ENCODE measurements around the gene OSBPL7. TPM values are rescaled to one million over a fixed set of nuclear protein-coding genes. Genes with fewer than 3 reads are reported as not detected.

Gene OSBPL7
- total and polyA plus RNA-seq, 9 donors, result 7.1 to 18.7 (median 10.2) TPM

DNA sequence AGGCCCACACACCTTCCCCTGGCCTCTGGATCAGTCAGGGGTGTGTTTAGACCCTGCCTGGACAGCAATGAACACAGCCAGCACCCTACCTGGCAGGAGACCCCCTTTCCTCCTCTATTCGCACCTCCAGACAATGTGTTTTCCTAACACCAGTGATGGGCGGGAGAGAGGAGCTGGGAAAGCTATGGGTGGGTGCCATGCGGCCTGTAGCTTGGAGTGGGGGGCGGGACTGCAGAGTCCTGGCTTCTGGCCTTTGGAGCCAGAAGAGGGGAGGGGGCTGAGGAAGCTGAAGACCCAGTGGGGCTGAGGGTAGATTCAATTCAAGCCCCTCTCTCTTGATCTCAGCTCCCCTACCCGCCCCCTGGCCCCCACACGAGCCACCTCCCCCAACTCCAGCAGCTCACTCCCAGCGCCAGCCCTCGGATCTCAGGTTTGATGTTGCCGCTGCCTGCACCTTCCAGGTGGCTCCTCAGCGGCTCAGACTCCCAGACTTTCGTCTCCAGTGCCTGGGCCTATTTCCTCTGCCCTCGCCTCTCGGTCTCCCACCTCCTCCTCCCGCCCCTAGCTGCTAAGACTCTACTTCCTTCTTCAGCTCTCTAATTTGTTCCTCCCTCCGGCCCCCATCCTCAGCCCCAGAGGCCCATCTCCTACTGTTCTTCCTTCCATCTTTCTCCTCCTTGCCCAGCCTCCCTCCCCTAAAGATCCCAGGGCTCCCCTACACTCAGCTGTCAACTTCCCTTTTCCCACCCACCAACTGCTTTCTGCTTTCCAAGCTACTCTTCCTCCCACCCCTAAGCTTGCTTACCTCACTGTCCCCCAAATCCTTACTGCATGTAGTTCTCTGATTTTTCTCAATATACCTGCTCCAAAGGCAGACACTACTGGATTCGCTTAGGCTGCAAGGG lies 36.2 kb upstream of the OSBPL7 start:
- H3K36me3 ChIP-seq (ENCODE audit: control insufficient read depth, insufficient read depth, low read length), result no peaks in the 10 kb centered on the region

DNA sequence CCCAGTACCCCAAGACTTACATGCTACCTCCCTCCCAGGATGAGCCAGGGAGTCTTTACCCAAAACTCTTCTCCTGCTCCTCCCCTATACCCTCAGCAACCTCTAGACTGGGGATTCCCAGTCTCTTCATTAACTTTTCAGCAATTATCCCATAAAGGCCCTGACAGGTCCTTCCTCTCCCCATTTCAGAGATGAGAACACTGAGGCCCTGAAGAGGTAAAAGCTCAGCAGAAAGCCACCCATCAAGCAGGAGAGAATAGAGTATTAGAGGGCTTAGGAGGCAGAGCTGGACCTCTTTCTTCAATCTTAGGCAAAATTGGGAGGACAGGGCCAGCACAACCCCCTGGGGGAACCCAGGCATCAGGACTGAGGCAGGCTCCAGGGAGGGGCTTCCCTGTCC lies 35.2 kb upstream of the OSBPL7 start:
- no peak overlapping the region for H3K4me3 ChIP-seq (ENCODE audit: low read length)
- no peaks in the 10 kb centered on the region for H3K9me3 ChIP-seq (replicated peaks; ENCODE audit: control insufficient read depth, low read depth, low read length)
- DNase-seq, result no peak
- H3K36me3 ChIP-seq (ENCODE audit: control insufficient read depth, insufficient read depth, low read length), result no peaks in the 10 kb centered on the region
- H3K27me3 ChIP-seq (ENCODE audit: control insufficient read depth, insufficient read depth, low read length), result peaks cover 81% of the 10 kb centered on the region
- peaks cover 9% of the 10 kb centered on the region for H3K4me1 ChIP-seq (ENCODE audit: control insufficient read depth, insufficient read depth, low read length)
- no peak overlapping the region for H3K27ac ChIP-seq (ENCODE audit: low read length)

More for the DNA sequence above, 36.2 kb upstream of the OSBPL7 start:
- DNase-seq, result no peak
- peaks cover 71% of the 10 kb centered on the region for H3K27me3 ChIP-seq (ENCODE audit: control insufficient read depth, insufficient read depth, low read length)
- 32% methylated on average over 15 of the region's 16 CpGs for WGBS (ENCODE audit: insufficient coverage)
- H3K27ac ChIP-seq (ENCODE audit: low read length), result no peak overlapping the region
- no peaks in the 10 kb centered on the region for H3K9me3 ChIP-seq (replicated peaks; ENCODE audit: control insufficient read depth, low read depth, low read length)
- peaks cover 4% of the 10 kb centered on the region for H3K4me1 ChIP-seq (ENCODE audit: control insufficient read depth, insufficient read depth, low read length)
- H3K4me3 ChIP-seq (ENCODE audit: low read length), result no peak overlapping the region

DNA sequence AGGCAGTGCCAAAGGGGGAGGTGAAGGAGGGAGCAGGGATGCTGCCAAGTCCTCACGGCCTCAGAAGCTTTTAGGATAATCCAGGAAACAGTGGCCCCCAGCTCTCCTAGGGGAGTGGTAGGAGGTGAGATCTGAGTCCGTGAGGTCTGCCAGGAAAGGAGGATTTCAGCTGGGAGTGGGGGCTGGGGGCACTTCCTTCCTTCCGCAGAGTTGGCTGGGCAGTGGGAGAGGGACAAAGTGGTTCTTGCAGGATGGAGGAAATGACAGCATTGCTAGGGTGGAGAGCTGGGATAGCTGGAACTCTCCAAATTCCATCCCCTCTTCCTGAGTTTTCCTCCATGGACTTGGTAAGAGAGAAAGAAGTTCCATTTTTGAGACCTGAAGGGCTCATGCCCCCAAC lies 34.1 kb upstream of the OSBPL7 start:
- no peaks in the 10 kb centered on the region for H3K36me3 ChIP-seq (ENCODE audit: control insufficient read depth, insufficient read depth, low read length)
- peak; percentile 60 for DNase-seq
- 8% methylated on average over 2 of the region's 3 CpGs for WGBS (ENCODE audit: insufficient coverage)
- H3K4me1 ChIP-seq (ENCODE audit: control insufficient read depth, insufficient read depth, low read length), result peaks cover 14% of the 10 kb centered on the region
- H3K9me3 ChIP-seq (replicated peaks; ENCODE audit: control insufficient read depth, low read depth, low read length), result no peaks in the 10 kb centered on the region
- H3K27me3 ChIP-seq (ENCODE audit: control insufficient read depth, insufficient read depth, low read length), result peaks cover 88% of the 10 kb centered on the region
- no peak overlapping the region for H3K4me3 ChIP-seq (ENCODE audit: low read length)
- H3K27ac ChIP-seq (ENCODE audit: low read length), result peak overlapping the region; percentile 51

DNA sequence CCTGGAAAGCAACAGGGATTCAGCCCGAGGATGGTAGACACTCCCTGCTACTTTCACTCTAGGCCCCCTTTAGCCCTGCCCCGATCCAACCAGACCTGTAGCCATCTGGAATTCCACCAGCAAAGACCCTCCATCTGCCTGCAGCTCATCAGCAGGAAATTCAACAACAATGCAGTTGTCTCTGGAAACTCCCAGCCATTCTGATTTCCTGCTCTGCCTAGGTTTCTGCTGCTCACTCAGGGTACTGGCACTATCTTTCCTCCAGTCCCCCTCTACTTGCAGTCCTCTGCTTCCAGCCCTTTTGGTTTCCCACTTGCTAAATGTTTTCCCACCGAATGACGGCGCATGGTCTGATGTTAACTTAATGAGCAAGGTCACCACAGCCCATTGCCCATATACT lies 32.0 kb upstream of the OSBPL7 start:
- no peak overlapping the region for H3K4me3 ChIP-seq (ENCODE audit: low read length)
- 15% methylated on average over 5 of the region's 5 CpGs for WGBS (ENCODE audit: insufficient coverage)
- H3K4me1 ChIP-seq (ENCODE audit: control insufficient read depth, insufficient read depth, low read length), result peaks cover 14% of the 10 kb centered on the region
- no peaks in the 10 kb centered on the region for H3K36me3 ChIP-seq (ENCODE audit: control insufficient read depth, insufficient read depth, low read length)
- no peak for DNase-seq
- peaks cover 92% of the 10 kb centered on the region for H3K27me3 ChIP-seq (ENCODE audit: control insufficient read depth, insufficient read depth, low read length)
- H3K9me3 ChIP-seq (replicated peaks; ENCODE audit: control insufficient read depth, low read depth, low read length), result no peaks in the 10 kb centered on the region
- no peak overlapping the region for H3K27ac ChIP-seq (ENCODE audit: low read length)

DNA sequence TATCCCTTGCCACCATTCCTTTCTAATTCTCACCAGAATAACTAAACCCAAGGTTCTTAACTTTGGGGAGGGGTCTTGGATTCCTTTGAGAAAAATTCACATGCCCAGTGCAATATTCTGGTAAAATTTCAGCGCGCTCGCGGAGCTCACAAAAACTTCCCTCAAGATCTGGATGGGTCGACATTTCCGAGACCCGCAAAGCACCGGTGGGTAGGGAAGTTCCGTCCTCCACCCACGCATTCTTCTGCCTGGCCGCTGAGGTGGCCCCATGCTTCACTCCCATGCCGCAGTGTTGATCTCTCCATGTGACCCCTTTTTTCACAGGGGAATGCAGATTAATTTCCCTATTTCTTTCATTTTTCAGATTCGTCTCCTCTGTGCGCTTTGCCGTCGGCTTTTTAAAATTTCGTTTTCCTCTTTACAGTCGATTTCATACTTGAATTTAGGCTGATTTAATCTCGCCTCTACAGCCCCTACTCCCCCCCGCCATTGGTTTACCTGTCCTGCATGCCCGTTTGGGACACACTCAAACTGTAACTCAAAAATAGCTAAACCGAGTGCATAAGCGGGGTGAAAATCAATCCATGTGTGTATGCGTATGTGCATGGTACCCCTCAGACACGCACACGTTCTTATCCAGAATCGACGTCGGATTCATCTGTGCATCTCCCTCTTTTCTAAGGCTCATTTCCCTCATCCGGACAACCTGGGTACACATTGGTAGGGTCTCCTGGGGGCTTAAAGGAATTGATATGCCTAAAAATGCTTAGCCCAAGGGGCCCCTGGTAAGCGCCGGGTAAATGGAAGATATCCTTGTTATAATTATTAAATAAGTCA lies 30.7 kb upstream of the OSBPL7 start:
- H3K27me3 ChIP-seq (ENCODE audit: control insufficient read depth, insufficient read depth, low read length), result peaks cover 97% of the 10 kb centered on the region
- peaks cover 14% of the 10 kb centered on the region for H3K4me1 ChIP-seq (ENCODE audit: control insufficient read depth, insufficient read depth, low read length)
- H3K36me3 ChIP-seq (ENCODE audit: control insufficient read depth, insufficient read depth, low read length), result no peaks in the 10 kb centered on the region
- 21% methylated on average over 21 of the region's 32 CpGs for WGBS (ENCODE audit: insufficient coverage)
- H3K9me3 ChIP-seq (replicated peaks; ENCODE audit: control insufficient read depth, low read depth, low read length), result no peaks in the 10 kb centered on the region
- H3K27ac ChIP-seq (ENCODE audit: low read length), result no peak overlapping the region
- no peak for DNase-seq
- H3K4me3 ChIP-seq (ENCODE audit: low read length), result no peak overlapping the region

DNA sequence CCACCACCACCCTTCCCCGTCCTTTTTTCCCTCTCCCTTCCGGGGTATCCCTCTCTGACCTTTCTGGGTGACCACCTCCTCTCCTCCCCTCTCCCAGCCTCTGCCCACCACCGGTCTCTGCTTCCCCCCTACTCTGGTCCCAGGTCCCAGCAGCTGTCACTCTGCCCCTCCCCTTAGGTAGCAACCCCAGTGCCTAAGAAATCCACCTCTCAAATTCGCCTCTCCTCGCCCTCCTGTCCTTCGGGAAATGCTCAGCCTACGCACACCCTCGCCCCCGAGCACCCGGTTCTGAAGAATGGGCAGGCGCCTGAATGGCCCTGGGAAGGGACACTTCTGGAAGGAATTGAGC lies 30.1 kb upstream of the OSBPL7 start:
- no peak overlapping the region for H3K27ac ChIP-seq (ENCODE audit: low read length)
- H3K4me3 ChIP-seq (ENCODE audit: low read length), result no peak overlapping the region
- no peak for DNase-seq
- no peaks in the 10 kb centered on the region for H3K36me3 ChIP-seq (ENCODE audit: control insufficient read depth, insufficient read depth, low read length)
- H3K4me1 ChIP-seq (ENCODE audit: control insufficient read depth, insufficient read depth, low read length), result peaks cover 14% of the 10 kb centered on the region
- H3K27me3 ChIP-seq (ENCODE audit: control insufficient read depth, insufficient read depth, low read length), result peaks cover 98% of the 10 kb centered on the region
- 17% methylated on average over 11 of the region's 11 CpGs for WGBS (ENCODE audit: insufficient coverage)
- H3K9me3 ChIP-seq (replicated peaks; ENCODE audit: control insufficient read depth, low read depth, low read length), result no peaks in the 10 kb centered on the region

DNA sequence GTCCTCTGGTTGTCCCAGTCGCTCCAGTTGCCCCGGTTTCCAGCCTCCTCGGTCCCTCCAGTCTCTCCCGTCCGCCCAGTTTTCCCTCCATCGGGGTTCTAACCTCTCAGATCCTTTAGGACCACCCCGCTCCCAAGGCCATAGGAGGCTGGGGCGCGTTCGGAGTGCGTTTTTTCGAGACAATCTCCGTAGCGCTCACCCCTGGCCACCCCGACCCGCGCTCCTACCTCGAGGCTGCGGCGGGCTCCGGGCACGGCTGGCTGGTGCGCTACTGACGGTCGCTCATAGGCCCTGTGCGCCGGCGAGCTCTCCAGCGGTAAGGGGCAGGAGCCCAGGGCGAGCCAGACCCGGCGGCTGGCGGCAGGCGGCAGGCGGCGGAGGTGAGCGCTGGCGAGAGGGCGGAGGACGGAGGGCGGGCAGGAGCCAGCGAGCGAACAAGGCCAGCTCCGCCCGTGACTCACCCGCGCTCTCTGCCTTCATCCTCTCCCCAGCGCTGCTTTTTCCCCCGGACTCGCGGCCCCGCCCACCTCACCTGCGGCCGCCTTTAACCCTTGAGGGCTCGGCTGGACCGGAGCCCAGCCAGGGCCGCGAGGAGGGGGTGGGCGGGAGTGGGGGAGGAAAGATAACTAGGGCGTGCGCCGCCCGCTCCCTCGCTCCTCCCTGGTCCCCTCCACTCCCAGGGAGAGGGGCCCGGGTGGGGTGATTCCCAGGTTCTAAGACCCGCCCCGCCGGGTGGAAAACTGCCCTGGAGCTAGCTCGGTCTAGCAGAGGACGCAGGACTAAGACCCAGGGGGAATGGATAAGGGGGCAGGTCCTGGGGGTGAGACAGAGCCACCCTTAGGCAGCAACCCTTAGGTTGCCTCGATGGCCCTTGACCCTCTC lies 29.3 kb upstream of the OSBPL7 start, which contains the start of gene SP6:
TSS of gene SP6 (minus strand) at position 472 of the 882 bp plus-strand sequence. CDS start 2,734 bp downstream, outside the sequence.
- H3K36me3 ChIP-seq (ENCODE audit: control insufficient read depth, insufficient read depth, low read length), result no peaks in the 10 kb centered on the region
- peaks cover 14% of the 10 kb centered on the region for H3K4me1 ChIP-seq (ENCODE audit: control insufficient read depth, insufficient read depth, low read length)
- peaks cover 98% of the 10 kb centered on the region for H3K27me3 ChIP-seq (ENCODE audit: control insufficient read depth, insufficient read depth, low read length)
- 2% methylated on average over 44 of the region's 71 CpGs for WGBS (ENCODE audit: insufficient coverage)
- no peaks in the 10 kb centered on the region for H3K9me3 ChIP-seq (replicated peaks; ENCODE audit: control insufficient read depth, low read depth, low read length)
- peak within 1 kb of the TSS; percentile 22 for H3K4me3 ChIP-seq (ENCODE audit: low read length)
- H3K27ac ChIP-seq (ENCODE audit: low read length), result no peak within 1 kb of the TSS
- DNase-seq, result no peak

DNA sequence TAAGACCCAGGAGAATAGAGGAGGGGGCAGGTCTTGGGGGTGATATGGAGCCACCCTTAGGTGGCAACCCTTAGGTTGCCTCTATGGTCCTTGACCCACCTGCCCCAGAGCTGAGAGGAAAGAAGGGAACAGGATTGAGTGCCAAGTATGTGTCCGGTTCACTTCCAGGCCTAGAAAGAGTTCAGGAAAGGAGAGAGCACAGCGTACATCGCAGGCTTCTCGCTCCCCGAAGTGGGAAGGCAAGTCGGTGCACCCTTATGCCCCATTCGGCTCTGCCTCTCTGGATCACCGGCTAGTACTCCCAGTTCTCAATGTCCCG lies 28.7 kb upstream of the OSBPL7 start:
- peak overlapping the region; percentile 22 for H3K4me3 ChIP-seq (ENCODE audit: low read length)
- H3K27ac ChIP-seq (ENCODE audit: low read length), result no peak overlapping the region
- no peaks in the 10 kb centered on the region for H3K36me3 ChIP-seq (ENCODE audit: control insufficient read depth, insufficient read depth, low read length)
- H3K4me1 ChIP-seq (ENCODE audit: control insufficient read depth, insufficient read depth, low read length), result peaks cover 11% of the 10 kb centered on the region
- H3K9me3 ChIP-seq (replicated peaks; ENCODE audit: control insufficient read depth, low read depth, low read length), result no peaks in the 10 kb centered on the region
- WGBS (ENCODE audit: insufficient coverage), result 19% methylated on average over 8 of the region's 9 CpGs
- H3K27me3 ChIP-seq (ENCODE audit: control insufficient read depth, insufficient read depth, low read length), result peaks cover 98% of the 10 kb centered on the region
- no peak for DNase-seq

DNA sequence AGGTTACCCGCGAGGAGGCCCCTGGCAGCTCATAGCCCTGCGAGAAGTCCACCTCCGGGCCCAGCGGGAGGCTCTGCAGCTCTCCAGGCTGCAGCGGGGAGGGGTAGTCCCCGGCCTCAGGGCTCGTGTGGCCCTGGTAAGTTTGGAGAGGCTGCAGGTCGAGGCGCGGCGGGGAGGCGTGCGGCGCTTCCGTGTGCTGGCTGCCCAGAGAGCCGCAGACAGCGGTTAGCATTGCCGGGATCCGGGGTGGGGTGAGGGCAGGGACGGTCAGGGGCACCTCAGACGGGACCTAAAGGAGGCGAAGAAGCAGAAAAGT lies 26.6 kb upstream of the OSBPL7 start:
- Histone ChIP-seq H3K4me3 (ENCODE audit: low read length) (no peak overlapping the region), H3K9me3 (replicated peaks; ENCODE audit: control insufficient read depth, low read depth, low read length) (no peaks in the 10 kb centered on the region), H3K4me1 (ENCODE audit: control insufficient read depth, insufficient read depth, low read length) (peaks cover 19% of the 10 kb centered on the region), H3K36me3 (ENCODE audit: control insufficient read depth, insufficient read depth, low read length) (no peaks in the 10 kb centered on the region), H3K27me3 (ENCODE audit: control insufficient read depth, insufficient read depth, low read length) (peaks cover 91% of the 10 kb centered on the region), H3K27ac (ENCODE audit: low read length) (no peak overlapping the region)
- DNase-seq, result no peak
- WGBS (ENCODE audit: insufficient coverage), result 22% methylated on average over 19 of the region's 23 CpGs
